Measurements from ENCODE around the gene SH3RF3. TPM values are rescaled to one million over a fixed set of nuclear protein-coding genes. Genes with fewer than 3 reads are reported as not detected.

SH3RF3 gene
- total and polyA plus RNA-seq, 2 of the 13 experiments (the other 11 are each of a cell fraction or from before 2014, with no cell fraction given): 0.04 TPM; not detected in 1

- Histone ChIP-seq H3K4me1 (ENCODE audit: insufficient read depth, low read length) (peaks cover 43% of the 10 kb centered on the region), H3K4me3 (replicated peaks in 1 of 3; ENCODE audit: insufficient read depth in 1 of 3, low read depth in 2 of 3, low read length in 3 of 3) (peak overlapping the region; percentile 40 to 77 (median 45)), H3K9me3 (ENCODE audit: low read length) (no peaks in the 10 kb centered on the region), H3K9ac (ENCODE audit: insufficient read depth, low read depth, low read length) (peak overlapping the region; percentile 41; the same call in 1 of the 2 replicates), H3K27ac (ENCODE audit: extremely low read length, insufficient read depth, low read length) (peak overlapping the region; percentile 14), H4K20me1 (ENCODE audit: insufficient read depth, low read length) (no peaks in the 10 kb centered on the region), H3K27me3 (ENCODE audit: control insufficient read depth in 1 of 2, insufficient read depth in 2 of 2, low read length in 2 of 2) (peaks cover 0 to 17% of the 10 kb centered on the region in 2 experiments; a peak in 2 of 5 replicates), H3K36me3 (replicated peaks in 1 of 2; ENCODE audit: control insufficient read depth in 1 of 2, insufficient read depth in 2 of 2, low read length in 2 of 2) (no peaks in the 10 kb centered on the region), H3K79me2 (ENCODE audit: insufficient read depth, low read length) (no peaks in the 10 kb centered on the region), H2AFZ (ENCODE audit: low read length) (peak overlapping the region; percentile 38), H3K4me2 (ENCODE audit: low read depth, low read length) (peak overlapping the region; percentile 98)
- peak; percentile 75 for FAIRE-seq
- intact Hi-C loops (cut with micrococcal nuclease; ENCODE audit: unreplicated experiment) (loop anchor here (2.0 to 5.0 kb wide), 2 partner anchors 17 to 630 kb away; no protein-coding TSS in a partner anchor), in situ Hi-C loops (cut with HindIII; ENCODE audit: extremely low pct_ligation_motif_present, low pct_unique_long_range_greater_than_20kb) (no loop called here)
- ChIA-PET POLR2A (interaction anchor here (1.0 kb wide), 1 partner anchor 98 kb away, joined by 3 read pairs; no protein-coding TSS in a partner anchor), CTCF (ENCODE audit: low intra/inter-chr PET ratio, low total read pairs) (interaction anchor here (1.2 to 2.6 kb wide), 4 partner anchors 29 to 389 kb away, joined by 4 to 31 read pairs (median 9); no protein-coding TSS in a partner anchor)
- BruUV-seq (replicated peaks): no TSS peak
- 10% methylated on average over 17 of the region's 26 CpGs for WGBS (ENCODE audit: low lambda C conversion rate)
- peak; percentile 68 for DNase-seq (ENCODE audit: low spot score)
- ATAC-seq: peak; percentile 75
- TF ChIP-seq PCBP1 (IDR thresholded peaks at IDR 0.05; ENCODE audit: borderline replicate concordance, low read depth, low read length) (no peak), ZNF782 (CRISPR knock-in tag; IDR thresholded peaks at IDR 0.05; ENCODE audit: borderline replicate concordance) (no peak), ZNF484 (CRISPR knock-in tag; IDR thresholded peaks at IDR 0.05; ENCODE audit: borderline replicate concordance, low read depth) (no peak), MAFK (conservative IDR thresholded peaks at IDR 0.05 in 1 of 2, IDR thresholded peaks at IDR 0.05 in 1 of 2; ENCODE audit: low read length in 2 of 2) (no peak), ISL2 (CRISPR knock-in tag; IDR thresholded peaks at IDR 0.05) (no peak), ARNTL (CRISPR knock-in tag; IDR thresholded peaks at IDR 0.05) (no peak), ZSCAN12 (CRISPR knock-in tag; IDR thresholded peaks at IDR 0.05) (no peak), ZBTB42 (CRISPR knock-in tag; IDR thresholded peaks at IDR 0.05) (peak; percentile 43; the same call in 1 of the 2 replicates), ZNF232 (CRISPR knock-in tag; IDR thresholded peaks at IDR 0.05; ENCODE audit: borderline replicate concordance) (peak; percentile 39; the same call in 1 of the 2 replicates), UBTF (CRISPR knock-in tag; IDR thresholded peaks at IDR 0.05) (peak; percentile 47; the same call in 1 of the 2 replicates), XRCC5 (optimal IDR thresholded peaks at IDR 0.05; ENCODE audit: low read length) (no peak), ZNF367 (CRISPR knock-in tag; IDR thresholded peaks at IDR 0.05; ENCODE audit: borderline replicate concordance) (no peak), FOXO4 (CRISPR knock-in tag; conservative IDR thresholded peaks at IDR 0.05) (no peak), ZNF207 (IDR thresholded peaks at IDR 0.05; ENCODE audit: borderline replicate concordance) (no peak), CC2D1A (CRISPR knock-in tag; IDR thresholded peaks at IDR 0.05) (no peak), ZNF678 (CRISPR knock-in tag; IDR thresholded peaks at IDR 0.05) (no peak), AKAP8 (CRISPR knock-in tag; IDR thresholded peaks at IDR 0.05) (no peak), RNF2 (conservative IDR thresholded peaks at IDR 0.05; ENCODE audit: low read depth) (peak; percentile 26), CTCF (CRISPR knock-in tag; IDR thresholded peaks at IDR 0.05) (0 out of 2 replicates have a peak, but pooled peaks have one; percentile 11)
These were observed 388.3 kb downstream of the SH3RF3 start for GRCh38 chr2:109517118-109517889.
